Activated T-cell treated with anti-CD3 and anti-CD28 coated beads, Interleukin-2, amount 50 U/mL, for 24 hours (primary cell): ENCODE measurements around the gene ADAMTS20.

Experiments
- DNase-seq: peaks from one replicate; pipeline ENCODE4 v3.0.0-alpha.2; 2020
- H3K27ac Mint-ChIP-seq: 2 replicates; pipeline ENCODE4 v1.8.0; 2020; ENCODE audit warnings: mild to moderate bottlenecking, mixed read lengths
- H3K27me3 Mint-ChIP-seq: 2 replicates; pipeline ENCODE4 v1.8.0; 2020; ENCODE audit warnings: mixed read lengths
- H3K36me3 Mint-ChIP-seq: 2 replicates; pipeline ENCODE4 v1.8.0; 2020; ENCODE audit warnings: low read depth, mixed read lengths
- H3K4me1 Mint-ChIP-seq: 2 replicates; pipeline ENCODE4 v1.8.0; 2020; ENCODE audit warnings: low read depth, mixed read lengths
- H3K4me3 Mint-ChIP-seq: 2 replicates; pipeline ENCODE4 v1.8.0; 2020; ENCODE audit warnings: mild to moderate bottlenecking, moderate library complexity, mixed read lengths
- H3K9me3 Mint-ChIP-seq: 2 replicates; pipeline ENCODE4 v1.8.0; 2020; ENCODE audit warnings: mixed read lengths

The ADAMTS20 gene

GRCh38 chr12:43331935-43332334 is 220.1 kb downstream of the ADAMTS20 start:
- H3K4me3 Mint-ChIP-seq, result no peak overlapping the region
- no peak overlapping the region for H3K27ac Mint-ChIP-seq
- no peak for DNase-seq
- H3K27me3 Mint-ChIP-seq, result no peaks in the 10 kb centered on the region
- no peaks in the 10 kb centered on the region for H3K4me1 Mint-ChIP-seq
- H3K36me3 Mint-ChIP-seq, result no peaks in the 10 kb centered on the region
- H3K9me3 Mint-ChIP-seq, result peaks cover 6% of the 10 kb centered on the region

GRCh38 chr12:43329375-43329774 is 222.6 kb downstream of the ADAMTS20 start:
- Mint-ChIP-seq H3K4me3 (no peak overlapping the region), H3K27me3 (no peaks in the 10 kb centered on the region), H3K4me1 (no peaks in the 10 kb centered on the region), H3K36me3 (no peaks in the 10 kb centered on the region), H3K27ac (no peak overlapping the region), H3K9me3 (peaks cover 6% of the 10 kb centered on the region)
- no peak for DNase-seq

- no peaks in the 10 kb centered on the region for H3K4me1 Mint-ChIP-seq
- H3K36me3 Mint-ChIP-seq, result no peaks in the 10 kb centered on the region
- H3K27ac Mint-ChIP-seq, result no peak overlapping the region
- H3K4me3 Mint-ChIP-seq, result no peak overlapping the region
- H3K27me3 Mint-ChIP-seq, result no peaks in the 10 kb centered on the region
- DNase-seq, result no peak
- peaks cover 6% of the 10 kb centered on the region for H3K9me3 Mint-ChIP-seq
These were observed 226.2 kb downstream of the ADAMTS20 start for GRCh38 chr12:43325786-43326185.

- Mint-ChIP-seq H3K4me3 (no peak overlapping the region), H3K27me3 (no peaks in the 10 kb centered on the region), H3K27ac (no peak overlapping the region), H3K4me1 (no peaks in the 10 kb centered on the region), H3K9me3 (no peaks in the 10 kb centered on the region), H3K36me3 (no peaks in the 10 kb centered on the region)
- no peak for DNase-seq
These were observed 231.7 kb downstream of the ADAMTS20 start for GRCh38 chr12:43320281-43320680.

GRCh38 chr12:43318021-43318420 is 234.0 kb downstream of the ADAMTS20 start:
- no peak overlapping the region for H3K4me3 Mint-ChIP-seq
- DNase-seq, result no peak
- H3K9me3 Mint-ChIP-seq, result no peaks in the 10 kb centered on the region
- no peak overlapping the region for H3K27ac Mint-ChIP-seq
- H3K27me3 Mint-ChIP-seq, result no peaks in the 10 kb centered on the region
- H3K4me1 Mint-ChIP-seq, result no peaks in the 10 kb centered on the region
- H3K36me3 Mint-ChIP-seq, result no peaks in the 10 kb centered on the region

GRCh38 chr12:43317156-43317555 is 234.8 kb downstream of the ADAMTS20 start:
- no peak for DNase-seq
- H3K9me3 Mint-ChIP-seq, result no peaks in the 10 kb centered on the region
- H3K4me1 Mint-ChIP-seq, result no peaks in the 10 kb centered on the region
- H3K27me3 Mint-ChIP-seq, result no peaks in the 10 kb centered on the region
- no peaks in the 10 kb centered on the region for H3K36me3 Mint-ChIP-seq
- no peak overlapping the region for H3K4me3 Mint-ChIP-seq
- no peak overlapping the region for H3K27ac Mint-ChIP-seq

GRCh38 chr12:43316520-43316919 is 235.5 kb downstream of the ADAMTS20 start:
- no peak overlapping the region for H3K27ac Mint-ChIP-seq
- H3K4me1 Mint-ChIP-seq, result no peaks in the 10 kb centered on the region
- DNase-seq, result no peak
- no peaks in the 10 kb centered on the region for H3K36me3 Mint-ChIP-seq
- H3K27me3 Mint-ChIP-seq, result no peaks in the 10 kb centered on the region
- no peaks in the 10 kb centered on the region for H3K9me3 Mint-ChIP-seq
- H3K4me3 Mint-ChIP-seq, result no peak overlapping the region

GRCh38 chr12:43315961-43316360 is 236.0 kb downstream of the ADAMTS20 start:
- DNase-seq, result no peak
- H3K4me1 Mint-ChIP-seq, result no peaks in the 10 kb centered on the region
- H3K36me3 Mint-ChIP-seq, result no peaks in the 10 kb centered on the region
- no peak overlapping the region for H3K27ac Mint-ChIP-seq
- H3K4me3 Mint-ChIP-seq, result no peak overlapping the region
- no peaks in the 10 kb centered on the region for H3K27me3 Mint-ChIP-seq
- no peaks in the 10 kb centered on the region for H3K9me3 Mint-ChIP-seq

GRCh38 chr12:43312991-43313505 is 239.0 kb downstream of the ADAMTS20 start:
- H3K4me3 Mint-ChIP-seq, result no peak overlapping the region
- no peaks in the 10 kb centered on the region for H3K36me3 Mint-ChIP-seq
- peaks cover 4% of the 10 kb centered on the region for H3K9me3 Mint-ChIP-seq
- H3K27ac Mint-ChIP-seq, result no peak overlapping the region
- H3K4me1 Mint-ChIP-seq, result no peaks in the 10 kb centered on the region
- no peak for DNase-seq
- no peaks in the 10 kb centered on the region for H3K27me3 Mint-ChIP-seq

GRCh38 chr12:43310596-43310995 is 241.4 kb downstream of the ADAMTS20 start:
- H3K36me3 Mint-ChIP-seq, result no peaks in the 10 kb centered on the region
- no peak overlapping the region for H3K27ac Mint-ChIP-seq
- DNase-seq, result no peak
- no peak overlapping the region for H3K4me3 Mint-ChIP-seq
- no peaks in the 10 kb centered on the region for H3K4me1 Mint-ChIP-seq
- H3K9me3 Mint-ChIP-seq, result peaks cover 5% of the 10 kb centered on the region
- no peaks in the 10 kb centered on the region for H3K27me3 Mint-ChIP-seq

- DNase-seq, result no peak
- Mint-ChIP-seq H3K4me3 (no peak overlapping the region), H3K9me3 (peaks cover 5% of the 10 kb centered on the region), H3K27ac (no peak overlapping the region), H3K4me1 (no peaks in the 10 kb centered on the region), H3K27me3 (no peaks in the 10 kb centered on the region), H3K36me3 (no peaks in the 10 kb centered on the region)
These were observed 242.0 kb downstream of the ADAMTS20 start for GRCh38 chr12:43309959-43310358.

GRCh38 chr12:43308776-43309175 is 243.2 kb downstream of the ADAMTS20 start:
- H3K27me3 Mint-ChIP-seq, result no peaks in the 10 kb centered on the region
- no peaks in the 10 kb centered on the region for H3K36me3 Mint-ChIP-seq
- H3K4me1 Mint-ChIP-seq, result no peaks in the 10 kb centered on the region
- no peak for DNase-seq
- H3K27ac Mint-ChIP-seq, result no peak overlapping the region
- H3K4me3 Mint-ChIP-seq, result no peak overlapping the region
- H3K9me3 Mint-ChIP-seq, result peaks cover 5% of the 10 kb centered on the region

- Mint-ChIP-seq H3K27ac (no peak overlapping the region), H3K27me3 (no peaks in the 10 kb centered on the region), H3K4me3 (no peak overlapping the region), H3K36me3 (no peaks in the 10 kb centered on the region), H3K9me3 (peaks cover 7% of the 10 kb centered on the region), H3K4me1 (no peaks in the 10 kb centered on the region)
- no peak for DNase-seq
These were observed 244.9 kb downstream of the ADAMTS20 start for GRCh38 chr12:43307126-43307525.

- Mint-ChIP-seq H3K27me3 (no peaks in the 10 kb centered on the region), H3K4me1 (no peaks in the 10 kb centered on the region), H3K4me3 (no peak overlapping the region), H3K36me3 (no peaks in the 10 kb centered on the region), H3K27ac (no peak overlapping the region), H3K9me3 (peaks cover 7% of the 10 kb centered on the region)
- no peak for DNase-seq
These were observed 245.9 kb downstream of the ADAMTS20 start for GRCh38 chr12:43306066-43306465.

GRCh38 chr12:43305065-43305464 is 246.9 kb downstream of the ADAMTS20 start:
- no peak for DNase-seq
- Mint-ChIP-seq H3K4me1 (no peaks in the 10 kb centered on the region), H3K9me3 (peaks cover 7% of the 10 kb centered on the region), H3K27ac (no peak overlapping the region), H3K36me3 (no peaks in the 10 kb centered on the region), H3K4me3 (no peak overlapping the region), H3K27me3 (no peaks in the 10 kb centered on the region)
